ENCODE measurements around the gene CTNS. TPM values are rescaled to one million over a fixed set of nuclear protein-coding genes. Genes with fewer than 3 reads are reported as not detected.

CTNS gene
- total and polyA plus RNA-seq, 8 donors, result 9.0 to 14.2 (median 12.8) TPM

GRCh38 chr17:3592216-3592860, 44.2 kb upstream of the CTNS start:
- Histone ChIP-seq H3K27me3 (no peaks in the 10 kb centered on the region), H3K36me3 (peaks cover 0 to 23% (median 7%) of the 10 kb centered on the region in 3 donors), H3K4me1 (no peaks in the 10 kb centered on the region), H3K9me3 (no peaks in the 10 kb centered on the region), H3K4me3 (no peak overlapping the region), H3K27ac (no peak overlapping the region)
- no peak for FAIRE-seq
- no peak for DNase-seq
- ATAC-seq, result no peak
- 93 to 94% methylated on average over 15 of the region's 15 CpGs for WGBS, 2 donors
- TF ChIP-seq, protein P1, sequence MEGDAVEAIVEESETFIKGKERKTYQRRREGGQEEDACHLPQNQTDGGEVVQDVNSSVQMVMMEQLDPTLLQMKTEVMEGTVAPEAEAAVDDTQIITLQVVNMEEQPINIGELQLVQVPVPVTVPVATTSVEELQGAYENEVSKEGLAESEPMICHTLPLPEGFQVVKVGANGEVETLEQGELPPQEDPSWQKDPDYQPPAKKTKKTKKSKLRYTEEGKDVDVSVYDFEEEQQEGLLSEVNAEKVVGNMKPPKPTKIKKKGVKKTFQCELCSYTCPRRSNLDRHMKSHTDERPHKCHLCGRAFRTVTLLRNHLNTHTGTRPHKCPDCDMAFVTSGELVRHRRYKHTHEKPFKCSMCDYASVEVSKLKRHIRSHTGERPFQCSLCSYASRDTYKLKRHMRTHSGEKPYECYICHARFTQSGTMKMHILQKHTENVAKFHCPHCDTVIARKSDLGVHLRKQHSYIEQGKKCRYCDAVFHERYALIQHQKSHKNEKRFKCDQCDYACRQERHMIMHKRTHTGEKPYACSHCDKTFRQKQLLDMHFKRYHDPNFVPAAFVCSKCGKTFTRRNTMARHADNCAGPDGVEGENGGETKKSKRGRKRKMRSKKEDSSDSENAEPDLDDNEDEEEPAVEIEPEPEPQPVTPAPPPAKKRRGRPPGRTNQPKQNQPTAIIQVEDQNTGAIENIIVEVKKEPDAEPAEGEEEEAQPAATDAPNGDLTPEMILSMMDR (IDR thresholded peaks at IDR 0.05), result no peak
- intact Hi-C loops (cut with DNase I), result no loop called here

DNA sequence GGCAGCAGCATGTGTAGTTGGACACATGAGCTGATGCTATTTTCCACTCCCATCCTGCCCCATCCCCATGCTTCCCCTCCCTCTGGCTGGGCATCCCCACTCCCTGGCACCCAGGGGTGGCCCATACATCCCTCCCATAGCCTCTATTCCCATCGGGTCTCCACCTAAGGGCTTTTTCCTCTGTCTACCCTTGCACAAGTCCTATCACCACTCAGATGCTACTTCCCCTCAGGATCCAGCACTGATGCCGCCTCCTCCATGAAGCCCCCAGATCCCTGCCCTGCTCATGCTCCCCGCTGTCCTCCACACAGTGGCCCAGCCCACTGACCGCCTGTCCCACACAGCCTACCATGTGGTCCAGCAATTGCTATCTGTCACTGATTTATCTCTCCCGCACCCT, 43.2 kb upstream of the CTNS start:
- ATAC-seq (no peak), DNase-seq (no peak), FAIRE-seq (no peak)
- Histone ChIP-seq H3K27ac (no peak overlapping the region), H3K4me1 (no peaks in the 10 kb centered on the region), H3K36me3 (peaks cover 0 to 16% (median 0%) of the 10 kb centered on the region in 3 donors), H3K9me3 (no peaks in the 10 kb centered on the region), H3K27me3 (no peaks in the 10 kb centered on the region), H3K4me3 (no peak overlapping the region)
- WGBS, 2 donors, result 94 to 97% methylated on average over 5 of the region's 5 CpGs
- TF ChIP-seq, protein P1 (IDR thresholded peaks at IDR 0.05), result no peak
- intact Hi-C loops (cut with DNase I), result no loop called here

DNA sequence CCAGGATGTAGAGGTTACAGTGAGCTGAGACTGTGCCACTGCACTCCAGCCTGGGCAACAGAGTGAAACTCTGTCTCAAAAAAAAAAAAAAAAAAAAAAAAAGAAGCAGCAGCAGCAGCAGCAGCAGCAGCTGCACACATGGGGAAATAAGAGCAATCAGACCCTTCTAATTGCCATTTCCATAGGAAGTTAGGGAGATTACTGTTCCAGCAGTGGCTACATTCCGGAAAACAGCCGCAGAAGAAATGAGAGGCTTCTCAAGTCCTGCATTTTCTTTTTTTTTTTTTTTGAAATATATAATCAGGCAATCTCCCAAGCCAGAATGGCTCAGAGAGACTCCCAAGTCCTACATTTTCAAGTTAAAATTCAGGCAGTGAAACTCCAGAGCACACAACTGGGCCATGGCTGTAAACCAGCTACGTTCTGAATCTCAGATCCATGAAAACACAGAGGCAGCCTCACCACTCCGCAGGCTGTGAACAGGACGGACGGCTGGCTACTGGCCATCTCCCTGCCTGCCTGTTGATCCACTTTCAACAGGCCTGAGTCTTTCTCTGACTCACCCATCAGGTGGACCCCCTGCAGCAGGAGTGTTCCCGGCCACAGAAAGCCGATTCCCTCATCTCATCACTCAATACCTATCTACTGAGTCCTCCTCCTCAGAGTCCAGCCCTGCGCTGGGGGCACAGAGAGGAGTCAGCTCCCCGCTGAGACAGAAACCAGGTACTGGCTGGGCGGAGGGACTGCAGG, 42.3 kb upstream of the CTNS start:
- no peak for FAIRE-seq
- no peaks in the 10 kb centered on the region for H3K27me3 ChIP-seq
- H3K4me3 ChIP-seq, result no peak overlapping the region
- H3K27ac ChIP-seq, result no peak overlapping the region
- no peak for DNase-seq
- 77 to 84% methylated on average over 11 of the region's 11 CpGs for WGBS, 2 donors
- peaks cover 0 to 15% (median 0%) of the 10 kb centered on the region in 3 donors for H3K36me3 ChIP-seq
- no peaks in the 10 kb centered on the region for H3K9me3 ChIP-seq
- intact Hi-C loops (cut with DNase I), result no loop called here
- TF ChIP-seq, protein P1 (IDR thresholded peaks at IDR 0.05), result no peak
- ATAC-seq, result no peak
- H3K4me1 ChIP-seq, result no peaks in the 10 kb centered on the region

GRCh38 chr17:3594976-3595375, 41.6 kb upstream of the CTNS start:
- ATAC-seq (no peak), DNase-seq (no peak), FAIRE-seq (no peak)
- H3K36me3 ChIP-seq, result peaks cover 0 to 9% (median 0%) of the 10 kb centered on the region in 3 donors
- 84 to 86% methylated on average over 15 of the region's 15 CpGs for WGBS, 2 donors
- H3K4me1 ChIP-seq, result no peaks in the 10 kb centered on the region
- H3K9me3 ChIP-seq, result no peaks in the 10 kb centered on the region
- H3K4me3 ChIP-seq, result no peak overlapping the region
- intact Hi-C loops (cut with DNase I), result no loop called here
- H3K27me3 ChIP-seq, result no peaks in the 10 kb centered on the region
- H3K27ac ChIP-seq, result no peak overlapping the region
- TF ChIP-seq, protein P1 (IDR thresholded peaks at IDR 0.05), result no peak
